HG02981 (cell line): ENCODE measurements around the gene AP5Z1.

ENCODE experiments used
- ATAC-seq: cut with Tn5 transposase; IDR thresholded peaks from one replicate; pipeline ENCODE4 v1.9.1; 2021; ENCODE audit warnings: mild to moderate bottlenecking, moderate library complexity; ENCODE audit not compliant: unreplicated experiment

Gene AP5Z1, protein sequence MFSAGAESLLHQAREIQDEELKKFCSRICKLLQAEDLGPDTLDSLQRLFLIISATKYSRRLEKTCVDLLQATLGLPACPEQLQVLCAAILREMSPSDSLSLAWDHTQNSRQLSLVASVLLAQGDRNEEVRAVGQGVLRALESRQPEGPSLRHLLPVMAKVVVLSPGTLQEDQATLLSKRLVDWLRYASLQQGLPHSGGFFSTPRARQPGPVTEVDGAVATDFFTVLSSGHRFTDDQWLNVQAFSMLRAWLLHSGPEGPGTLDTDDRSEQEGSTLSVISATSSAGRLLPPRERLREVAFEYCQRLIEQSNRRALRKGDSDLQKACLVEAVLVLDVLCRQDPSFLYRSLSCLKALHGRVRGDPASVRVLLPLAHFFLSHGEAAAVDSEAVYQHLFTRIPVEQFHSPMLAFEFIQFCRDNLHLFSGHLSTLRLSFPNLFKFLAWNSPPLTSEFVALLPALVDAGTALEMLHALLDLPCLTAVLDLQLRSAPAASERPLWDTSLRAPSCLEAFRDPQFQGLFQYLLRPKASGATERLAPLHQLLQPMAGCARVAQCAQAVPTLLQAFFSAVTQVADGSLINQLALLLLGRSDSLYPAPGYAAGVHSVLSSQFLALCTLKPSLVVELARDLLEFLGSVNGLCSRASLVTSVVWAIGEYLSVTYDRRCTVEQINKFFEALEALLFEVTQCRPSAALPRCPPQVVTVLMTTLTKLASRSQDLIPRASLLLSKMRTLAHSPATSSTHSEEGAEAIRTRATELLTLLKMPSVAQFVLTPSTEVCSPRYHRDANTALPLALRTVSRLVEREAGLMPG

DNA sequence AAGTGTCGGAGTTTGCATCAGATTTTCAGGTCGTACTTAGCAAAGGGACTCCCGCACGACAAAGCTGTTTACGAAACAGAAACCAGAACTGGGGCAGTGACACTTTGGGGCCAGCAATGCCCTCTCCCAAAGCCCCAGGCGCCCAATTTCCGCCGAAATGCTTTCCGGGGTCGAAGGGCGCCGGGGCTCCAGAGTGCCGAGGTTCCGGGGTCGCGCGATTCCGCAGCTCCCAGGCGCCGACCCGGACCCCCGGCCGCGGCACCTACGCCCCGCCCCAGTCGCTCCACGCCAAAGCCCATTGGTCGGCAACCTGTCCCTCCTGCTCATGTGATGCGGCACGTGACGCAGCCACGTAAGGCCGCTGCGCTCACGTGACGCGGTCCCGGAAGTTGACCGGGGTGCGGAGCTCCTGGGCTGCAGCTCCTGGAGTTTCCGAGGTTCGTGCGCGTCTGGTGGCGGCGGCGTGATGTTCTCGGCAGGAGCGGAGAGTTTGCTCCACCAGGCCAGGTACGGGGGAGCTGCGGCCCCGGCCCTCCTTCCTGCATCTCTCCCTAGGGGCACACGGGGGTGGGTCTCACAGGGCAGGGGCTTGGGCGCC lies at the start of gene AP5Z1:
AP5Z1 (plus strand) TSS at position 374 of the 598 bp plus-strand sequence; CDS start at position 467, 93 bp downstream.
- peak; percentile 89 for ATAC-seq

DNA sequence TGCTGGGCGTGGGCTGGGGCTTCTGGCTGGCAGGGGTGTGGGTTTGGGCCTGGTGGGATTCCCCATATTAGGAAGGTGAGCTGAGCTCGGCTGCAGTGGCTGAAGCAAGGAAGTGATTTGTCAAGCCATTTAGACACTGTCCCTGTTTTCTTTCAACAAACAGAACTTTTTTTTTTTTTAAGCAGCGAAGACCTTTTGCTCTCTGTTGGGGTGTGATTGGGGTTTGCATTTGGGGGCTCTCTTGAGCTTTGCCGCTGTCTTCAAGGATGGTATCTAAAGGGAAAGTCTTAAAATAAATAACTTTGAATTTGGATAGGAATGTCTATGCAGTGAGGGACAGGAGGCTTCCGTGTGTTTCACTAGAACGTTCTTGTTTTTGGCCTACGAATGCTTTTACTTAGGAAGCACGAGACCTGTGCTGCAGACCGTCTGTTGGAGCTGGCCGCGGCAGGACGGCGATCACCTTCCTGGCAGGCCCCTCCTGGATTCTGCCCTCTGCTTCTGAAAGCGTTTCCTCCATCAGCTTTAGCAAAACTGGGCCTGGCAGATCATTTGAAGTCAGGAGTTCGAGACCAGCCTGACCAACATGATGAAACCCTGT lies 49.5 kb upstream of the AP5Z1 start:
- no peak for ATAC-seq

DNA sequence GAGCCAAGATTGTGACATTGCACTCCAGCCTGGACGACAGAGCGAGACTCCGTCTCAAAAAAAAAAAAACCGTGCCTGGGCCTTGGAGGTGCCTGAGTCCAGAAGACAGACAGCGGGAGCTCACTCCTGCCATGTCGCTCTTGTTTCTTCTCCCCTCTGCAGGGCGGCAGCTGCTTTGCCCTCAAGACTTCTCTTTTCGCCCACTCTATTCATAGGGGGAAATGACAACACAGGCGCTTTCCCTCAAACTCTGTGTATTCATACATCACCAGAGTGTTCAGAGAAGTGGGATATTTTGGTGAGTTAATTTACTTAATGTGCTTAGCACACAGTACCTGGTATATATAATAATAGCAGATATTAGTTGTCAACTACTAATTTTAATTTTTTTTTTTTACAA lies 48.9 kb upstream of the AP5Z1 start:
- no peak for ATAC-seq

DNA sequence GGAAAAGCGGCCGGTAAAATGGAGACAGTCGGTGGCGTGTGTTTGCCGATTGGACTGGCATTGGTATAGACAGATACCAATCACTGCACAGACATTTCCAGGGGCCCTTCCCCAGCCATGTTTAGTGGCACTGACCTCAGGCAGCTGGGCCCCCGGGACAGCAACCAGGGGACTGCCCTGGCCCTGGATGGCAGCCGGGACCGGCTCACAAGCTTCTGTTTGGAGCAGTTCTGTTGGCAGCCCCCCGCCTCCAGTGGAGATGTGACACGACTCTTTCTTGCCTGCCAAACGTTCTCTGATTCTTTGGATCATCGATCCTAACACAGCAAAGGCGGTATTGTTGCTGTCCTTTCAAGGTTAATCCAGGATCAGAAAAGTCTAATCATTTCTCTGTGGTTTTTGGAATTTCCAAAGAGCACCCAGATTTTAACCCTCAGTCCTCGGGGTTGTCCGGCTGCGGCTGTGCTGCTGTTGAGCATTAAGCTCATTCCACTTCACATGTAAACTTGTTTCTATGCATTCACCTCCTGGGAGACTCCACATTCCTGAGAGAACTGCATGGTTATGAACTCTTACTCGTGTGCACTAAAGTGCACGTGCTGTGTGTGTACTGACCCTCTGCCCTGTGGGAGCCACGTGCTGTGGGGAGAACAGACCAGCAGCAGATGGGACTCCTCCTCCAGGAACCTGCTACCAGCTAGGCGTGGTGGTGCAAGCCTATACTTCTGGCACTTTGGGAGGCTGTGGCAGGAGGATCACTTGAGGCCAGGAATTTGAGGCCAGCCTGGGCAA lies 47.3 kb upstream of the AP5Z1 start:
- no peak for ATAC-seq

DNA sequence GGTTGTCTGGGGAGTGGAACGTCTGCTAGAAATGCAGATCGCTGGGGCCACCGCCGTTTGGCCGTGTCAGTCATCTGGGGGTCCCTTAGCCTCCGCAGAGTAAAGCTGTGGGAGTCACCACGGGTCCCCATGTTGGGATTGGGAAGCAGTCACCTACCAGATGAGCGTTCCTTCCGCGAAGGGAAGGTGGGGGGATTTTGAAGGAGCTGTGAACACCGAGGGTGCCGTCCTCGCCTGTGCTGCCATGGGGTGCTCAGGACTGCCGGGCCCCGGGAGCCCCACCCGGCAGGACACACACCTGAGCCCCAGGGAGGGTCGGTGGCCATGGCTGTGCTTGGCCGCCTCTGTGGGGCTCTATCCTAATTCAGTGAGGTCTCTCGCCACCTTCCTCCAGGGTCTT lies 46.2 kb upstream of the AP5Z1 start:
- no peak for ATAC-seq

DNA sequence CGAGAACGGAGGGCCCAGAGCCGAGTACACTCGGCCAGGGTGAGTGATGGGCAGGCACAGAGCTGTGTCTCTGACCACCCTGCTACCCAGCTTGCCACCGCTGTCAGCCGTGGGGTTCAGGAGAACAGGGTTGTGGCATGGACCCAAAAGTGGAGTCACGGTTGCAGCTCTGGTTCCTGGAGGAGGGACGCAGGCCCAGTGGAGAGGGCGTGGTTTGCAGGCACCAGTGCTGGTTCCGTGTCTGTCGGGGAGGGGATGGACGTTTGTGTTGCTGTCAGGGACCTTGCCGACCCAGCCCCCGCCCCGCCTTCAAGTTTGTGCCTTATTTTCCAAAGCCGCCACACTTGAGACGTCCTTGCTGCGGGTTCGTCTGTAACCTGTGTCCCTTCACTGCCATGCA lies 45.1 kb upstream of the AP5Z1 start:
- ATAC-seq = no peak

DNA sequence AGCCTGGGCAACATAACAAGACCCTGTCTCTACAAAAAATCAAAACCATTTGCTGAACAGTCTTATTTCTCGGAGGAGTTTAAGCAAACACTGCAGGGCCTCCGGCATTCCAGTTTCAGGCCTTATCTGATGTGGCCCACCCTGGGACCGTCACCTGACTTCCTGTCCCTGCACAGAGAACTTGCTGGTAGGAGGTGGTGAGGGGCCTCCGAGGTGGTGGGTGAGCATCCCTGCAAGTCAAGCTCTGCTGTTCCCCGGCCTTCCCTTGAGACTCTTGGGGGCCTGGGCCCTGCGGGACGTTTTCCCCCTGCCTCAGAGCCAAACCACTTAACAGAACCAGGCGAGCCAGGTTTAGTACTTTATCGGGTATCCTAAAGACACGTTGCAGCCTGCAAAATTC lies 44.5 kb upstream of the AP5Z1 start:
- ATAC-seq = no peak

DNA sequence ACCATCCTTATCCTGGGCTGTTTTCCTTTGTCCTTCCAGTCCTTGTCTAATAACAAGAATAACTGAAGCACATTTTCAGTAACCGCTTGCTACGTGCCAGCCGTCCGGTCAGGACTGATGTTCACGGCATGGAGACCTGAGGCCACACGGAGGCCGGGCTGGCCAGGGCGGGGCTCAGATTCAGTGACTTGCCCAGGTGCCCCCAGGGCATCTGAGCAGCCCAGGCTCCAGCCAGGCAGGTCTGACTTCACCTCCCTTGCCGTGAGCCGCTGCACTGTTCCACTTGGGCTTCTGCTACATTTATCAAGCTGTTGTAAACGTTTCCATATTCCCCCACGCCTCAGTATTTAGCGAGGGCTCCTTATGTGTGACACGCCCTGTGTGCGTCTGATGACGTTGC lies 43.6 kb upstream of the AP5Z1 start:
- no peak for ATAC-seq

DNA sequence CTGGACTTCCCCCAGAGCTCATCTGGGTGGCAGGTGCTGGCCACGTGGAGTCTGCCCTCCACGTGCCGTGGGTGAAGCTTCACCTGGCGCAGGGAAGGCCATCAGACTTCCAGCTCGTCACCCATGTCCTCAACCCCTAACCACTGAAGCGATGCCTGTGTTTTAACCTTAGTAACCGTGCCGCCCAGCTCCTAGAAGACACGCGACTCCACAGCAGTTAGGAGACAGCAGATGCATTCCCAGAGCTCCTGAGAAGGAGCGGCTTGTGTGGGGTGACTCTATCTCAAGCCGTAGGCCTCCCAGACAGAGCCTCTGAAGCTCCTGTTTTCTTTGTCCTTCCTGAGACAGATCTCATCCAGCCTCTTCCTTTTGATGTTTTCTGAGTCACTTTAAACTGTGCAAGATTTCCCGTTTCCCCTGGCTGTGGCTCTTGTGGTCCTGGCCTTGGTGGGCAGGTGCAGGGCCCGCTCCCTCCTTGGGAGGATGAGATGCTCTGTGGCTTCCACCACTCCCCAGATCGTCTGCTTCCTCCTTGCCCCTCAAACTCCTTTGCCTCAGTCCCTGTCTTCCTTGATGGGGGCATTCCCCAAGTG lies 41.4 kb upstream of the AP5Z1 start:
- ATAC-seq = no peak

DNA sequence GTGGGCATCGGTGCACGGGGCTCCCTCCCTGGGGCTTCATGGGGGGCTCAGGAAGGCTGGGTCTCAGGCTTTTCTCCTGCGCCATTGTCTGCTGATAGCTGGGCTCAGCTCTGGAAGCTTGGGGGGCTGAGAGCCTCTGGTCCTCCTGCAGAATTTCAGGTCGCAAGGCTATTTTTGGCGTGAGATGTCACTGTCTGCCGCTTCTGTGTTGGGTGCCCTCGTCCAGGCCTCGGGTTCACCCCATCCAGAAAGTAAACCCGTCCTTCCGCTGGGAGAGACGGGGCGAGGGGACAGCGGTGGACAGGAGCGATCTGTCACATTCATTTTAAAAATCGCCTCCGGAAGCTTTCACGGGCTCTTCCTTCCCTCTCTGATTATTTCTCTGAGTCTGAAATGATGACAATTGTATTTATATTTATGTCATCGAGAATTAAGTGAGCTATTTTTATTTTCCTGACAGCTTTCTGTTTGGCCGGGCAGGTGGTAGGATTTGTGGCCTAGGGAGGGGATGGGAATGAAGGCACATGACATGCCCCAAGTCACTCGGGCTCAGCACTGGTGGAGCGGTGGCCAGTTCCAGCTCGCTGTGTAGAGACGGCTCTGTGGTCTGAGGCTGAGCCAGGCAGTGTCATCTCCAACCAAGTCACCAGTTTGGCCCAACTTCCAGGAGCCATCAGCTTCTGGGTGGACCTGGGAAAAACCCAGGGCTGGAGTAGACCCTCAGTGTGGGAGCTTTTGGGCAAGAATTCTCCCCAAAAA lies 40.7 kb upstream of the AP5Z1 start:
- ATAC-seq = no peak

DNA sequence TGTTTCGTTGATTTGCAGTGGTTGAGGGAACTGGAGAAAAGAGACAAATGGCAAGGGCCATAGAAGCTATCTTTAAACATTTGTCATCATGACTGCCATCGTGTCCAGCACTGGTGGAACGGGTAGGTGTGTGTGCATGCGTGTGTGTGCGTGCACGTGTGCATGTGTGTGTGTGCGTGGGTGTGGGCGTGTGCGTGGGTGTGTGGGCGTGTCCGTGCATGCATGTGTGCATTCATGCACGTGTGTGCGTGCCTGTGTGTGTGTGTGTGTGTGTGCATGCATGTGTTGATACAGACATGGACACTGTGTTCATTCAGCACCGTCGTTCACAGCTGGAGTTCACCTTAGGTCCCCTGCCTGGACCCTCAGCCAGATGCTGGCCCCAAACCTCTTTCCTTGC lies 38.1 kb upstream of the AP5Z1 start:
- ATAC-seq = no peak

DNA sequence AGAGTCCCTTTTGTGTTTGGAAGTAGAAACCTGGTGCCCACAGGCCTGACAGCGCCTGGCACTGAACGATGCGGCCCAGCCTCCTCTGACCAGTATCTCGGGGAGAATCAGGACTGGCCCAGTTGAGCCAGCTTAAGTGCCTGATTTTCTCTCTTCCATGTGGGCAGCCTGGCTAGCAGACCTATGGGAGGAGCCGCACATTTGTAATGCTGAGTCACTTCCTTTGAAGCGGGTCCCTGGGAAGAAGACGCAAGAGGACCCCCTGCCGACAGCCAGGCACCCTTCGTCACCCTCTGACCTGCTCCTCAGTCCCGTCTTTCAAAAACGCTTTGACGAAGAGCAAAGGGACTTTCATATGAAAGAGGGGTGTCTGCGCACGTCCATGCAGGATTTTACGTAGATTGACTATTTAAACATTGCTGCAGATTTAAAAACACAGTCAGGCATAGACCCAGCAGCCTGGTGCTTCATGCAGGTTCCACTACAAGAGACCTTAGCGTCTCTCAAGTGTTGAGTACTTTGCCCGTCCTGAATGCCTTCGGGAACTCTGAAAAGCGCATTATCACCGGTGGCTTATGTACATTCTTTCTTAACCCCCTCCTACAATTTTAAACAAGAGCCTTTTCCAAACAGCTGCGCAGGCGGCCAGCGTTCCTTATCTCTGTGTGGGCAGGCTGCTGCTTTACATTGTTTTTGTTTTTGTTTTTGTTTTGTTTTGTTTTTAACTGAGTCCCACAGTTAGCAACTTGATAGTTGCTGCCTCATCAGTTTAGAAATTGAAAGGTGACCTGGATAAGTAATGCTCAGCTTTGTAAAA lies 36.5 kb upstream of the AP5Z1 start:
- no peak for ATAC-seq

DNA sequence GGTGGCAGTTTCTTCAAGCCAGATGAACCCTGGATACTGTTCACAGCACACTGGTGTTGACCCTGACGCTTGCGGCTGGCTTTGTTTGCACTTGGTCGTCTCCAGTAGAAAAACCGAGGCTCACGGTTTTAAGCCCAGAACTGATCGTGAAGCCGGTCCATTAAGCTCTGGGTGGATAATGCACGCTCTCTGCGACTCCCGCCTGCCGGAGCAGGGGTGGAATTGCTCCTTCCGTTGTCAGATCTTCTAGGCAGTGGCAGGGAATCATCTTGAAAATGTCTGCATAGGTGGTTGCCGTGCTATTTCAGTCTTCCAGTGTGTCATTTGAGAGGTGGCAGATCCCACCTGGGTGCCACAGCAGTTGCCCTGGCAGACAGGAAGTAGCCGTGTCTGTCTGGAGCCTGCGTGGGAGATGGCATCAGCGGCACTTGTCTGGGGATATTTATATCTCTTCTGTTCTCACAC lies 35.9 kb upstream of the AP5Z1 start:
- ATAC-seq = no peak

DNA sequence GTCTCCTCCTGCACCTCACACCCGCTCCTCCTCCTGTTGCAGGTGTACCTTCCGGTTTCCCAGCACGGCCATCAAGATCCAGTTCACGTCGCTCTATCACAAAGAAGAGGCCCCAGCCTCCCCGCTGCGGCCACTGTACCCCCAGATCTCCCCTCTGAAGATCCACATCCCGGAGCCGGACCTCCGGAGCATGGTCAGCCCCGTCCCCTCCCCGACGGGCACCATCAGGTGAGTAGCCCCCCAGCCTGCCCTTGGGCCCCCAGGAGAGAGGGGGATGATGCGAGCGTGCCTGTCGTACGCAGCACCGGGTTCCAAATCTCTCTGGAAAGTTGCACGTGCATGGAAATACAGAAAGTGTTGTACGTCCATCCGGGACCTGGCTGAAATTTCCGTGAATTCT lies 34.6 kb upstream of the AP5Z1 start:
- ATAC-seq = no peak

DNA sequence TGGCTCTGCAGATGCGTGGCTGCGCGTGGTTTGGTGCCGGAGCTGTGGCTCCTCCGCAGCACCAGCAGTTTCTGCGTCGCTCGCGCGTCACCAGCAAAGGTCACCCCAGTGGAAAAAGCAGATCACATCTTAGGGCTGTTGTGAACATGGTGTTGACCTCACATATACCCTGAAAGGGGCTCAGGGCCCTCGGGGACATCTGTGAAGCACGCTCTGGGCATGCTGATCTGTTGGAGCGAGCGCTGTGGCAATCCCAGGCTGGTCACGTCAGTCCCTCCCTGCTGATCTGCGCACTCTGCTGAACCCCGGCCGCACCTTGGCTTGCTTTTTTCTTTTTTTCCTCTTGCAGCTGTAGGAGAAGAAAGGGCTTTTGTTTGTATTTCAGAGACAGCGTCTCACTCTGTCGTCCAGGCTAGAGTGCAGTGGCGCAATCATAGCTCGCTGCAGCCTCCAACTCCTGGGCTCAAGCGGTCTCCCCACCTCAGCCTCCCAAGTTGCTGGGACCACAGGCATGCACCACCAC lies 33.3 kb upstream of the AP5Z1 start:
- ATAC-seq = no peak

DNA sequence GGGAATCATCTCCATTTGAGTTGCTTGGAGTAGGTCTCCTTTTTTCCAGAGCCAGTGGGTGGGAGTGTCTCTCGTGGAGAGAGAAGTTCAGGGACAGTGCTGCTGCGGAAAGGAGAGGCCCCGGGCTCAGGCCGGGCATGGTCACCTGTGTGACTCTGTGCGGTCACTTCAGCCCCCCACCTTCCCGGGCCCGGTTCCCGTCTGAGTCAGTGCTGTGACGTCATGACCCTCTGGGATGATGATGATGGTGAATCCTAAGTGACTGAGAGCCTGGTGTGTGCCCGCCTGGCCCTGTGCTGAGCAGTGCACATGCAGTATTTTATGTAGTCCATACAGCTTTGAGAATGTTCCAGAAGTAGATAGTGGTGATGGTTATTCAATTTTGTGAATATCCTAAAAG lies 32.6 kb upstream of the AP5Z1 start:
- ATAC-seq = no peak

DNA sequence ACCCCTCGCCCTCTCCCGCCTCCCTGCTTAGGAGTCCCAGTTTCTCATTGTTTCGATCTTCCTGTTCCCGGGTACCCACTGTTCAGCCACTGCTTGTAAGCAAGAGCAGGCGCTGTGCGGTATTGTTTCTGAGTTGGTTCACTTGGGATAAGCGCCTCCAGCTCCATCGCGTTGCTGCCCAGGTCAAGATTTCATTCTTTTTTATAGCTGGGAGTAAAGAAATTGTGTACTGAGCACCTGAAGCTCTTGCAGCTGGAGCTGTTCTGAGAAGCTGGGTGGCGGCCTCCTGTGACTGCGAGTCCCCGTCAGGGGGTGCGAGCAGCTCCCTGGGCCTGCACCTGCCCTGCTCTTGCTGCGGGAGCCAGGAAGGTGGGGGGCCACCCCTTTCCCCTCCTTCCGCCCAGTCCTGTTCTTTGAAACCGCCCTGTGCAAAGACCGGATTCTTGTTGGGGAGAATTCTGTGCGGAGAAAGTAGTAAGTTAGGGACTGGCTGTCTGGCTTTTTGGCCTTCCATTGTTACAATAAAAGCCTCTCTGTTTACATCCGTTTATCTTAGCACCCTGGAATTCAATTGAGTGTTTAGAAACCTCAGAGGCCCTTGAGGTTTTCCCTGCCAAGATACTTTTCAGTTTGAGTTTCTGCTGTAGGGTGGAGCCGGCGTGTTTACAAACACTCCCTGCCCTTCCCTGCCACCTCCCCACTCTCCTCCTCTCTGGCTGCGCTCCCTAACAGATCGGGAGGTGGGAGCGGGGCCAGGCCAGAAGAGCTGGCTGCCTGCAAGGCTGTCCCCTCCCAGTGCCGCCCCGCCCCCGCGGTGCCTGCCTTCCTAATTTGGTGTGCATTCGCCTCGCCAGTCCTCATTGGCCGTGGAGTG lies 30.8 kb upstream of the AP5Z1 start:
- peak; percentile 53 for ATAC-seq
